HG03457 (cell line): ENCODE data around the gene LDLRAD4.

Source experiments
- ATAC-seq: cut with Tn5 transposase; IDR thresholded peaks from one replicate; pipeline ENCODE4 v1.9.1; 2021; ENCODE audit warnings: moderate number of reproducible peaks; ENCODE audit not compliant: unreplicated experiment

Gene LDLRAD4

DNA sequence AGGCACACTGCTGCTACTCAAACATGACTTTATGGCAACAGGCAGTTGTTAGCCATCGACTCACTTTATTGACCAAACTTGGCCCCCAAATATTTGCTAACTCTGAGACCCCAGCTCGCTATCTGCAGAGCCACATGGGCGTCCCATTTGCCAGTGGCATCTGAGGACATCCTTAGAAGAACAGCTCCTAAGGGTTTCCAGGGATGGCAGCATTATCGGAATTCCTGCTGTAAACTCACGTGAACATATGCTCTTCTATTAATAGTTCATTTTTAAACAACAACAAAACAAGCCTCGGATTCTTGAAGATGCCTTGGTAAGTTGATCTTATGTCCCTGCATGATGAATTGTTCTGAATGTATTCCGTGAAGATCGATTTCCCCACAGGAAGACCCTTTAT, 181.0 kb downstream of the LDLRAD4 start:
- ATAC-seq = no peak

- ATAC-seq = no peak
Observed at GRCh38 chr18:13400636-13401315, 182.2 kb downstream of the LDLRAD4 start.

DNA sequence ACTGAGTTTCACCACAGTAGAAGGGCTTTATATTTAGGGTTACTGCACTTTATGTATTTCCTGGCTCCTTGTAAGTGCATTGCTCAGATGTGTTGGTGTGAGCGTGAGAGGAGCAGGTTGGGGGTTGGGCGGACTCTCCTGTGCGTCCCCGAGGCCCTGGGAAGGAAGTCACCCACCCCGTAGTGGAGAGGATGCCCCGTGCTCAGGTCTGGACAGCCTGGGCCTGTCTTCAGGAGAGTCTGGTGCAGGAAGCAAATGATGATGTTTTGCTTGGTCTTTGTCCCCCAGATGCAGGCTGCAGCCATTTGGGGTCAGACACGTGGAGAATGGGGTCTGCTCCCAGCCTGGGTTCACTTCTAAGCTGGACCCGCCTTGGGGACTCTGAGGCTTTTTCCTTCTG, 182.8 kb downstream of the LDLRAD4 start:
- ATAC-seq = no peak

GRCh38 chr18:13401826-13402225, 183.3 kb downstream of the LDLRAD4 start:
- ATAC-seq = no peak

- no peak for ATAC-seq
Observed at GRCh38 chr18:13403786-13404549, 185.4 kb downstream of the LDLRAD4 start.

DNA sequence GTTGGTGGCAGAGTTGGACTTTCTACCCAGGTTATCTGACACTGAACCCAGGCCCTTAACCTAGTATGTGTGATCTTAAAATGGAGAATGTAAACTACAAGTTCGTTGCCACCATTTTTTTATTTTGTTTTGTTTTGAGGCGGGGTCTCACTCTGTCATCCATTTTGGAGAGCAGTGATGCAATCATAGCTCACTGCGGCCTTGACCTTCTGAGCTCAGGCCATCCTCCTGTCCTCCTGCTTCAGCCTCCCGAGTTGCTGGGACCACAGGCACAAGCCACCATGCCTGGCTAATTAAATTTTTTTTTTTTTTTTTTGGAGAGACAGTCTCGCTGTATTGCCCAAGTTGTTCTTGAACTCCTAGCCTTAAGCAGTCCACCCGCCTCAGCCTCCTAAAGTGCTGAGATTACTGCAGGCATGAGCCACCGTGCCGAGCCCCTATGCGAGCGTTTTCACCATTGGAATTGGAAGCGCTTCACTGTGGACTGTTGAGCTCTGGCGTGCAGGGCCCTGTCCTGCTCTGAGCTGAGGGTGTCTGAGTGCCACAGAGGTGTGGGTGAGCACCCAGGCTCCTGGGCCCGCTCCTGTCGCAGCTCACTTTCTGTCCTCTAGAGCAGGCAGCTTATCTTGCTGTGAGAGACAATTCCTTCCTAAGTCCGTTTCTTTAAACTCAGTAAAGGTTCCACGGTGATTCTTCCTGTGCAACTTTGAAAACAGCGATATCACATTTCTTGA, 186.9 kb downstream of the LDLRAD4 start:
- ATAC-seq = no peak

GRCh38 chr18:13406049-13406615, 187.6 kb downstream of the LDLRAD4 start:
- ATAC-seq = no peak

- no peak for ATAC-seq
Observed at GRCh38 chr18:13406736-13407135, 188.2 kb downstream of the LDLRAD4 start.

DNA sequence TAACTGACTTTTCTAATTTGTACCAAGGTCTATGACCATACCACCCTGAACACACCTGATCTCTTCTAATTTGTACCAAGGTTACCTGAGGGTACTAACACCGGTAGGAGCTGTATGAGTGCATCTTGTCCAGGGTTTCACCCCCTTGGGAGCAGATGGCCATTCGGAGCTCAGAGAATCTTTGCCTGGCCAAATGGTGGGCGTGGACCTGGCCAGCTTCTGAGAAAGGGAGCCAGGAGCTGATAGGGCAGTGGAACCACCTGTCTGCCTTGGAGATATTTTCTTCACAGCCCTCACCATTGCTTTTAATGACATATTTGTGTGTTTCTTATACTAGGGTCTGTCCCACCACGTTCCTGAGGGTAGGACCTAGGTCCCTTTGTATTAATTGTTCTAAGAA, 188.9 kb downstream of the LDLRAD4 start:
- no peak for ATAC-seq

- no peak for ATAC-seq
Observed at GRCh38 chr18:13409026-13409425, 190.5 kb downstream of the LDLRAD4 start.

- no peak for ATAC-seq
Observed at GRCh38 chr18:13409997-13410396, 191.4 kb downstream of the LDLRAD4 start.

- no peak for ATAC-seq
Observed at GRCh38 chr18:13410471-13410870, 191.9 kb downstream of the LDLRAD4 start.

DNA sequence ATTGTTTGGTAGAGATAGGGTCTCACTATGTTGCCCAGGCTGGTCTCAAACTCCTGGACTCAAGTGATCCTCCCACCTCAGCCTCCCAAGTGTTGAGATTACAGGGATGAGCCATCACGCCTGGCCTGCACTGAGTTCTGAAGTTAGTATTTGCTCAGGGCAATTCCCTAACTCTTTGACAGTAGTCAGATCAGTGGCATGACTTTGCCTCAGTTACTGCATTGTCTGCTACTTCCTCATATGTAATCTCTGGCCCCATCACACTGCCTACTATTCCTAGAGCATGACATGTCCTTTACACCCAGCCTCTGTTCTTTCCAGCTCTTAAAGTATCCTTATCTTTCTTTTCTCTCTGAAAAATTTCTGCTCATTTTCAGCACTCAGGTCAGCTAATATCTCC, 193.5 kb downstream of the LDLRAD4 start:
- no peak for ATAC-seq

DNA sequence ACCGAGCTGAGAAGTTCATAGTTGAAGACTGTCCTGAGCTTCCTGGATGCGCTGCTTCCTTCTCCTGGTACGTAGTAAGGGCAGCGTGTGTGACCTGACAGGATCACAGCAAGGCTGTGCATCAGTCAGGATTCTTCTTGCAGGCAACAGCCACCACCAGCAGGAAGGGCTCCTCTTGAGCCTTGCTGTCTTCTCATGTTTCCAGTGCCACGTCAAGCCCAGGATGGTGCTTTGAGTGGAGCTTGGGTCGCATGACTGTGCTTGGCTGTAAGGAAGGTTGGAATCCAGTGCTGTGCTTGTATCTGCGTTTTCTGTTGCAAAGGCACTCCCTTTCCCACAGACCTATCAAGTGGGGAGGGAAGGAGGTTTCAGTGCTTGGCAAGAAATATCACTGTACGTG, 194.3 kb downstream of the LDLRAD4 start:
- ATAC-seq = no peak

DNA sequence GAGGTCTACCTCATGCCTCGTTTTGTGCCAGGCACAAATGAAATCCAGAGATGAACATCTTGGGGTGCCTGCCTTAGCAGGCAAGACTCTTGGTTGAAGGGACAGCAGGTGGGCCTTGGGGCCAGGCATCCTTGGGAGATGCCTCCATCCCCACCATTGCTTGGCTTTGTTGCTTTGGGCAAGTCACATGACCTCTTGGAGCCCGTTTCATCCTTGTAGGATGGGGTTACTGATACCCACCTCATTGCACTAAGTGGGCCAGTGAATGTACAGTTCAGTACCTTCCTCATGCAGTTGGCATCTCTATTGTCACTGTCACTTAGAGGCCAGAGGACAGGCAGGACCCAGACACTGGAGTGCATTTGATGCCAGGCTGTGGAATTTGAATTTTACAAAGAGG, 195.5 kb downstream of the LDLRAD4 start:
- no peak for ATAC-seq

GRCh38 chr18:13414521-13414920, 196.0 kb downstream of the LDLRAD4 start:
- ATAC-seq = no peak

- no peak for ATAC-seq
Observed at GRCh38 chr18:13415736-13416135, 197.2 kb downstream of the LDLRAD4 start.

- ATAC-seq = no peak
Observed at GRCh38 chr18:13416208-13416607, 197.6 kb downstream of the LDLRAD4 start.

DNA sequence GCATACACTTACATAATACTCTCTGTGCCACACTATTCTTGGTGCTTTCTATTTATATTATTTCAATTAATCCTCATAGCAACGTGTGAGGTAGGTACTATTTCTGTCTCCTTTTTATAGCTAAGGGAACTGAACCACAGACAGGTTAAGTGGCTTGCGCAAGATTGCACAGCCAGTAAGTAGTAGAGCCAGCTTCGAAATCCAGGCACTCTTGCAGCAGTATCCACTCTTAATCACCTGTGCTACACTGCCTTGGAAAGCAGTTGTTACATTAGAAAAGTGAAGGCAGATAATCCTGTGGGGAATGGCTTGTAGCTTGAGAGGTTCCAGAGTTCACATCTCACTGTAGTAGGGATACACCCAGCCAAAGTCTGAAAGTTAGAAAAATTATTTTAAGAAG, 198.3 kb downstream of the LDLRAD4 start:
- no peak for ATAC-seq

GRCh38 chr18:13418013-13418710, 199.6 kb downstream of the LDLRAD4 start:
- no peak for ATAC-seq
